ENCODE measurements around the gene FGF23.

DNA sequence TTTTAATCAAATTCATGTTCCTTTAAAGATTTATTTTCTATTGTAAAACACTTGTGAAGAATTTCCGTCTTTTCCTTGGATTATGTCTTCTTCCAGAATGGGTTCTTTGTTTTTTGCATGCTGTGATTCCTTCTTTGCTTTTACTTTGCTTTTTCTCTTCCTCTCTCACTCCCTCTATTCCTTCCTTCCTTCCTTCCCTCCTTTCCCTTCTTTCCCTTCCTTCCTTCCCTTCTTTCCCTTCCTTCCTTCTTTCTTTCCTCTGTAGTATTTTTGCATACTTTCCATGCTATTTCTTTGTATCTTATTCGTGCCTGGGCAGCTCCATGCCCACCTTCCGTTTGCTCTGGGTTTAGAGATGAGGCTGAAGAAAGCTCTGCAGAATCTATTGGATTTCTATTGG is 21.6 kb upstream of the FGF23 start:
- TF ChIP-seq, protein P1, sequence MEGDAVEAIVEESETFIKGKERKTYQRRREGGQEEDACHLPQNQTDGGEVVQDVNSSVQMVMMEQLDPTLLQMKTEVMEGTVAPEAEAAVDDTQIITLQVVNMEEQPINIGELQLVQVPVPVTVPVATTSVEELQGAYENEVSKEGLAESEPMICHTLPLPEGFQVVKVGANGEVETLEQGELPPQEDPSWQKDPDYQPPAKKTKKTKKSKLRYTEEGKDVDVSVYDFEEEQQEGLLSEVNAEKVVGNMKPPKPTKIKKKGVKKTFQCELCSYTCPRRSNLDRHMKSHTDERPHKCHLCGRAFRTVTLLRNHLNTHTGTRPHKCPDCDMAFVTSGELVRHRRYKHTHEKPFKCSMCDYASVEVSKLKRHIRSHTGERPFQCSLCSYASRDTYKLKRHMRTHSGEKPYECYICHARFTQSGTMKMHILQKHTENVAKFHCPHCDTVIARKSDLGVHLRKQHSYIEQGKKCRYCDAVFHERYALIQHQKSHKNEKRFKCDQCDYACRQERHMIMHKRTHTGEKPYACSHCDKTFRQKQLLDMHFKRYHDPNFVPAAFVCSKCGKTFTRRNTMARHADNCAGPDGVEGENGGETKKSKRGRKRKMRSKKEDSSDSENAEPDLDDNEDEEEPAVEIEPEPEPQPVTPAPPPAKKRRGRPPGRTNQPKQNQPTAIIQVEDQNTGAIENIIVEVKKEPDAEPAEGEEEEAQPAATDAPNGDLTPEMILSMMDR (IDR thresholded peaks at IDR 0.05) = no peak
- TF ChIP-seq POLR2A (IDR thresholded peaks at IDR 0.05) = no peak
